SKM-1 treated with dmso at 0.1 percent for 144 hours (cell line): ENCODE measurements around the gene TOM1.
A peak's percentile ranks its signal among the peaks of the same experiment; 100 is the strongest.

Experiments
- DNase-seq: peaks from one replicate; lab custom pipeline; 2025; ENCODE audit not compliant: unreplicated experiment; lab: John Stamatoyannopoulos, UW

The TOM1 gene

DNA sequence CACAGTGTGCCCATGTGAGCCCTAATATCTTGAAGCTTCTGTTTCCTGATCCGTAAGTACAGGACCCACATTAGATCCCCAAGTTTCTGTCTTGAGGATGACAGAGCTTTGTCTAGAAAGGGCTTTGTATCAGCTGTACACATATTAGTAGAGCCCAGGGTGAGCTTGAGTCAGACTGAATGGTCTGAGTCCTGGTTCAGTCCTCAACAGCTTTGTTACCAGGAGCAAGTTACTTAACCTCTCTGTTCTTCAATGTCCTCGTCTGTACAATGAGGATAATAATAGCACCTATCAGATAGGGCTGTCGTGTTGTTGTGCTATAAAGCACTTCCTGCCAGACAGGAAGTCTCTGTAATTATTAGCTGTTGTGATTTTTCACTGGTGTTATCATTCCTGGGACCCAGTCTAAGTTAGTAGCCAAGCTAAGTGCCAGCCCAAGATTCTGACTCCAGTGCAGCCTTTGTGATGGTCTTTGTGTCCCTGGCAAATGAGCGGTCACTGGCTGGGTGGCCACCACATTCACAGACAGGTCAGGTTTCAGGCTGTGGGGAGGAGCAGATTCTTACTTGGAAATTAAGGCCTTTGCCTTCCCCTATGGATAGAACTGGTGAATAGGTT is 6.8 kb downstream of the TOM1 start:
- DNase-seq = no peak

DNA sequence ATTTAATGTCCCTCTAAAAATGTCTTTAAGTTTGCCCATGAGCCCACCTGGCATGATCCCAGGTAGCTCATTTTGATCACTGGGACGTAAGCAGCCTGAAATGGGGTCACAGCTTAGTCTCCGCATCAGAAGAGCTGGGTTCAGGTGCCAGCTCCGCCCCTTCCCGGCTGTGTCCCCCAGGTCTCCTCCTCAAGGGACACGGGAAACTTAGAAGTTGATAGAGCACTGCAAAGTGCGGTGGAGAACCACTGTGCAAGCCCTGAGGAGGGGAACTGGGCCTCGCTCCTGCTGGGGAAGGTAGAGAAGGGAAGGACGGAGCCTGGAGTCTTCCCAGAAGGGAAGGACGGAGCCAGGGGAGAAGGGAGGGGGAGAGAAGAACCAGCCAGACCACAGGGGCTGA is 7.7 kb downstream of the TOM1 start:
- DNase-seq = no peak

DNA sequence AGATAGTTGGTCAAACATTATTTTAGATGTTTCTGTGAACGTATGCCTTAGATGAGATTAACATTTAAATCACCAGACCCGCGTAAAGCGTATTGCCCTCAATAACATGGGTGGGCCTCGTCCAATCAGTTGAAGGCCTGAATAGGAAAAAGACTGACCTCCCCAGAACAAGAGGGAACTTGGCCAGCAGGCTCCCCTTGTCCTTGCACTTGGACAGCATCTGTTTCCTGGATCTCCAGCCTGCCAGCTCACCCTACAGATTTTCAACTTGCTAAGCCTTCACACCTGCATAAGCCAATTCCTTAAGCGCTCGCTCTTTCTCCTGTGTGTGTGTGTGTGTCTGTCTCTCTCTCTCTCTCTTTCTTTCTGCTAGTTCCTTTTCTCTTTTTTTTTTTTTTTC is 8.2 kb downstream of the TOM1 start:
- DNase-seq = no peak

DNA sequence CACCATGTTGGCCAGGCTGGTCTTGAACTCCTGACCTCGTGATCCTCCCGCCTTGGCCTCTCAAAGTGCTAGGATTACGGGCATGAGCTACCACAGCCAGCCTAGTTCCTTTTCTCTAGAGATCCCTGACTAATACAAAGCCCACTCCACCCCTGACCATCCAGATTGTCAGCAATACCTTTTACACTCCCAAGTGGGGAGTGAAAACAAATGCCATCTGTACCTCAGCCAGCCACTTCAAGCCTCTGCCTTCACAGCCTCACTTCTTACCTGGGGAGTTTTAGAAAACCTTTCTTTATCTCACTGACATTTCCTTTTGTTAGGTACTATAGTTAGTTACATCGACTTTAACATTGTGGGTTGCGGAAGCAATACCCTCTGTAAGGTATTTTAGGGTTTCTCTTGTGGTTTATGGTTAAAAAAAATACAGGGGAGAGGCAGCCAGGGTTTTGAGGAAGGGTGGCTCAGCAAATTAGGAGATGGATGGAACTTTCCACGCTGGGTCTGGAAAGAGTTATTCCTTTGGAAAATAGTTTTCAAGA is 8.9 kb downstream of the TOM1 start:
- DNase-seq = peak; percentile 75

DNA sequence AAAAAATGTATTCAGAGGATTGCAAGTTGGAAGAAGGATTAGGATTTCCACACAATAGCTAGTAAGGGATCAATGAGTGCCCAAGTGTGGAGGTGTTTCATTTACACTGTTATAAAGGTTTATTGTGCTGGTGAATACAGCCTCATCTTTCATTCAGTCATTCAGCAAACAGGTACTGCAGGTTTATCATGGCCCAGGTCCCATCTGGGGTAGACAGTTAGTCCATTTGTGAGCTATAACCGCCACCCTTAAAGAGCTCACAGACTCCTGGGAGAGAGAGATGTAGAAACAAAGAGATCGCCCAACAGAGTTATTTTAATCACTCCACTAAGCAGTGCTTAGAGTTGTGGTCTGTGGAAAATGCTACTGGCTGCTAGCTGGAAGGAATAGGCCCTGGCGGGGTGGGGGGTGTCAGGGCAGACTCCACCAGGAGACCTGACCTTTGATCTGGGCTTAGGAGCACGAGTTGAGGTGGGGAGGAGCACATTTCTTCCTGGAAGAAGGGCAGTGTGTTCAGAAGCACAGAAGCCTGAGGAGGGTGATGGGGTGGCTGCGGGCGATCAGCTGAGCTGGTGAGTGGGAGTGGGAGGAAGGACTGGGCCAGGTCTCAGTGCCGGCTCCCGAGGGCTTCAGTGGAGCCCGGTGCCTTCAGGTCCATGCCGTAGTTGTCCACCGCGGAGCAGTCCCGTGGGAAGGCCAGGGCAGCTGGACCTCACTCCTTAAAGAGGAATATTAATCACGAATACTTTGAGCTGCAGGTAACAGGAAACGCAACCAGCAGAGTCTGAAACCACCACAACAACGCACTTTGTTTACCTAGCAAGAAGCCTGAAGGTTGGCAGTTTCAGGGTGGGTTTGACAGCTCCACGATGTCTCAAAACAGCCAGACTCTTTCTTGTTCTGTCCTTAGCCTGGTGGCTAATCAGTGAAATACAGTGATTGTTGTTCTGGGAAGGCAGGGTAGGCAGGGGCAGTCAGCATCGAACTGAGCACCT is 11.2 kb downstream of the TOM1 start:
- DNase-seq = no peak

DNA sequence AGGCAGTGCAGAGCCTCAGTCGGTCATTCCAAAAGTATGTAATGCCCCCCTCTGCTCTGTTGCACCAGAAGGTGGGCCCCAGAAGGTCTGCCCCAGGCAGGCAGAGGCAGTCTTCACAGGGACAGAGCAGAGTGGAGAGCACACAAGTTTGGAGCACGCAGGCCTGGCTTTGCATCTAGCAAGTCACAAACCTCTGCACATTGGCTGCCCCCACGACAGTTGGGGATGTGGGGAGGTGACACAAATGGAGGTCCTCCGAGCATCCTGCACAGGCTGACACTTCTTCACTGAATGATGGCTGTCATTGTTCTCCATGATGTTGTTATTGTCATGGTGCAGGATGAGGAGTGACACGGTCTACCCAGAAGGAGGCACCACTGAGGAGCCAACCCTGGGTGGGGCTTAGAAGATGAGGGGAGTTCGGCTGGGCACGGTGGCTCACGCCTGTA is 11.9 kb downstream of the TOM1 start:
- DNase-seq = no peak

DNA sequence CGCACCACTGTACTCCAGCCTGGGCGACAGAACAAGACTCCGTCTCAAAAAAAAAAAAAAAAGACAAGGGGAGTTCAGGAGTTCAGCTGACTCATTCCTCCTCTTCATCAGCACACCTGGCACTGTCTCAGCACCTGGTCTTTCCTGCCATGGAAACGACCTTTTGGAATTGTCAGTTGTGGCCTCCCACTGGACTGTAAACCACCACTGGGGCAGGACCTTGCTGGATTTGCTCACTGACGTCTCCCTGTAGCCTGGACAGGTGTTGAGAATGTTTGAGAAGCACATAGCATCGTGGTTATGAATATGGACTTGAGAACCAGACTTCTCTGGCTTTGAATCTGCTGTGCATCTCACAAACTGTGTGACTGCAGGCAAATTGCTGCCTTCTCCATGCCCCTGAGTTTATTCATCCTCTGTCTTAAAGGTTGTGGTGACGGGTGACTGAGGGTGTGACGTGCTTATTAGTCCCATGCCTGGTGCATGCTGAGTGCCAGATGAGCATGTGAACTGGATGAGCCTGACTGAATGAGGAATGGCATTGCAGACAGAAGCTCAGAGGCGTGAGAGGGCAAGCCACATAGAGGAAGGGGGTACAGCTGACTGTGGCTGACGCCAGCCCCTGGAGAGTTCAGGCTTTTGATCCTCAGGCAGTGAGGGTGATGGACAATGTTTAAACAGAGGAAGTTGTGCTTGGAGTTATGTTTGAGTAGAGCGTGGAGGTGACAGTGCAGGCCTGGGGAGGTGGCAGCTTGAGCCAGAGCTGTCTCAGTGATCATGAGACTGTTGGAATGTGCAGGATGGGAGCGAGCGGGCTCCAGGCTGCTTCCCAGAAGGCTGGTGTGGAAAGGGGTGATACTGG is 12.7 kb downstream of the TOM1 start:
- no peak for DNase-seq

DNA sequence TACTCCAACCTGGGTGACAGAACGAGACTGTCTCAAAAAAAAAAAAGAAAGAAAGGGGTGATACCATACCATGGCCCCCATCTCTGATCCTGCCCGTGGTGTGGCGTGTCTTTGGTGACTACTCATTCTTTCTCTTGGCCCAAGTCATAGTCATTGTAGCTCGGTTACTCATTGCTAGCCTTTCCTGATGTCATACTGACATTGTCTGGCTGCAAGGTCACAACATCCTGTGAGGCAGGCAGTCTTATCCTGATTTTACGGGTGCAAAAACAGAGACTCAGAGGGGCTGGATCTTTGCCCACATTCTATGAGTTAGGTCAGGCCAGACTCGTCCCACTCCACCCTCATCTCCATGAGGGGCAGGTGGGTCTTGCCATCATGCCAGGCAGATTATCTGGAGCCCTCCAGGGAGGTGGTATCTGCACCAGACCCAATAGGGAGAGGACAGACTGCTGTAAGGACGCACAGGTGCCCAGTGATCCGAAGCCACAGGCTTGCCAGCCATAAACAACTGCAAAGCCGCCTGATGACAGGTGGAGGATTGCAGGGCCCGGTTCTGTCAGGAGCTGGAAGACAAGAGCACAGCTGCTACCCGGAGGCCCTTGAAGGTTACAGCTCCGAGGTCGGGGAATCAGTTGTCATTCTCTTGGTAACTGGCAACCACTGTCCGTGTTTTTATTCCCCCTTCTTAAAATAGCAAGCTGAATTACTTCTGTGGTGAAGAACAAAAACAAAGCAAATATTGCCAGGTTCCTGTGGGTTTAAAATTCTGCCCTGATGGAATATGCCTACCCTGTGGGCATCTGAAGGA is 13.8 kb downstream of the TOM1 start:
- DNase-seq = no peak

DNA sequence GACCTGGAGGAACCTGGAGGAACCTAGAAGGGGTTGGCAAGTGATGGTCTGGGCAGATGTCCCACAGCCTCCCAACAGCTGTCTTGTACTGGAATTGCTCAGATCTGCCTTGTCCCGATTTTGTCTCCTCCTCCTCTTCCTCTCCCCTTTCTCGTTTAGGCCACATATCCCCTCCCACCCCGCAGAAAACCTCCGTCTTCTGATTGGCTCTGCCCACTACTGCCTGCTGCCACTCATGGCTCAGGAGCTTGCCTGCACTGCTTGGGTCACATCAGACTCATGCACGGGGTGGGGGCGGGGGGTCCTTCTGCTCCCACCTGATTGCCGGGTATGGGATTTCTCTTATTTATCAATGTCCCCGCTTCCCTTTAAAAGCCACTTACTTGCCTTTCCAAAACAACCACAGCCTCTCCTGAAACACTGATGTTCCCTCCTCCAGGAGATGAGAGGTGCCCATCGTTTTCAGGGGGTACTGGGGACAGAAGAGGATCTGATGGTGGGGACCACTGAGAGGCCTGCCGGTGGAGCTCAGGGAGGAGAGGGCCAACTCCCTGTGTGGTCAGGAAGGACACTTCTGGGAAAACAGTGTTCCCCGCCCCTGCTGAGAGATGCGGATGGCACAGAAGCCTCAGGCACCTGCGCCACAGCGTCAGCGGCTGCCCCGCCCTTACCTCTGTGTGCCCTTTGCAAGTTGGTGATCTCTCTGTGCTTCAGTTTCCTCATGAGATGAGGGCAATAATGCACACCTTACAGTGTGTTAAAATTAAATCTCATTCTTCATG is 14.7 kb downstream of the TOM1 start:
- no peak for DNase-seq

DNA sequence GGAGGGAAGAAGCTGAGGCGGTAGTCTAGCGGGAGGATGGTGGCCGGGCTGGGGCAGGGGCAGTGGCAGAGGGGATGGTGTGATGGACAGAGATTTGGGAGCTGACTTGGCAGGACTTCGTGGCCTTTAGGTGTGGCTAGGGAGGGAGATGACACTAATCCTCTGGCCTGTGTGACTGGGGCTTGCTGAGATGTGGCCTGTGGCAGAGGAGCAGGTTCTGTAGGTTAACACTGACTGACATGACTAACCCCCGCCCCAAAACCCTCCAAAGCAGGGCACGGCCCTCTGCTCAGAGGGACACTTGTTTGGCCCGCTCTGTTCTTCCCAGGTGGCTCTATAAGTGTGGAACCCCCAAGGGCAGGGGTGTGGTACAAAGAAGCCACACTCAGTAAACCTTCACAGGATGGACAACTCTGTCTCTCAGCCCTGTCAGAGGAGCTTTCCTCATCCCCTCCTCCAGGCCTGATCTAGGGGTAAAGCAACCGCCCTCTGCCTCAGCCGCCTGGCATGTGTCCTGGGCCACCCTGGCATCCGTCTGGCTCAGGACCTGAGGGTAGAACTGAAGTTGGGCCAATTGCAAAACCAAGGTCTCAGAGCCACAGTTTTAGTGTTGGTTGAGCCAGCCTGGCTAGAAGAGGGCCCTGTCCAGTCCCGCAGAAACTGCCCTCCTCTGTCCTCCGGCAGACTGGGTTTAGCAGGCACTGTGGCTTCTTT is 15.6 kb downstream of the TOM1 start:
- no peak for DNase-seq

DNA sequence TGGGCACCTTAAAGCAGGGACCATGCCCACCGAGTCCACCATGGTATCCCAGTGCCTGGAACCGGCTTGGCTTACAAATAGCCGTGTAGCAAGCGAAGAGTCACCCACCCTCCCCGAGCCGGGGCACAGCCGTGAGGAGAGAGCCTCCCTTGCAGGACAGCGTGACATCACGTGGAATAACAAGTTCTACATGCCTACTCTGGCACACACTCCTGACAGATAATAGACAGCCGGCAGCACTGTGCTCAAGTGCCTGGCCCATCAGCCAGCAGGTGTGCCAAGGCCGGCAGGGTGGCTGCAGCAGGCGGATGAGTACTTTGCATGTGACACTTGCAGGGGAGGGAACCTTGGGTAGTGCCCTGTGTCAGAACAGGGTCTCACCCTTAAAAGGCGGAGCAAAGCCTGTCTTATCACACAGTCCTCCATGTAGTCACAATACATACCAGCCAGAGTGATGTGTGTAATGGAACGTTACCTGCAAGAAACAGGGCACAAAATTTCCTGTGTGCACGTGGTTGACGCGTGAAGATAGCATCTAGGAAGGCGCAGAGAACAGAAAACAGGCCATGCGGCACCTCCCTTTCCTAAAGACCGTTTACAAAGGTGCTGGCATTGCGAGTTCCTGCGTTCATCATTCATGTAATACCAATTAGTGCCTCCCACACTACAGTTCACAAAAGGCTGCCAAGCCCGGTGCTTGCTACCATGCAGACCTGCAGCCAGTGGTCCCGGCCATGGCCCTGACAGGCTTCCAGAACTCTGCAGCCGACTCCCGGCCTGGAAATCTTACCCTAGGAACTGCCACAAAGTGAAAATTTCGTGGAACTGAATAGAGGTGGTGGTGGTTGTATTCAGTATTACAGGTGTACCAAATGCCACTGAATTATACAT is 16.4 kb downstream of the TOM1 start:
- DNase-seq = no peak

DNA sequence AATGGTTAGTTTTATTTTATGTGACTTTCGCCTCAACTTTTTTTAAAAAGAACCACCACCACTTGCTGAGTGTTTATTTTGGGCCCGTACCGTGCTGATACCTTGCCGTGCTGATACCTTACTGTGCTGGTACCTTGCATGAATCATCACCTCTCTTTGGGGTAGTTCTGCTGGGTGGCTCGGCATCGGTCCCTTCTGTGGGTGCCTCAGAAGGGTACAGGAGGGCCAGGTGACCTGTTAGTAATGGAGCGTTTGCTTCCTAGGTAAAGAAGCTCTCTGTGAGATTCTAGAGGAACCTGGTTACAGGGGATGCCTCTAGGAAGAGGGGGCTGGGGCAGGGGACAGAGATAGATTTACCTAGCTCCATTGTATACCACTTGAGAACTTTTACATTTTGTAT is 17.1 kb downstream of the TOM1 start:
- DNase-seq = no peak

DNA sequence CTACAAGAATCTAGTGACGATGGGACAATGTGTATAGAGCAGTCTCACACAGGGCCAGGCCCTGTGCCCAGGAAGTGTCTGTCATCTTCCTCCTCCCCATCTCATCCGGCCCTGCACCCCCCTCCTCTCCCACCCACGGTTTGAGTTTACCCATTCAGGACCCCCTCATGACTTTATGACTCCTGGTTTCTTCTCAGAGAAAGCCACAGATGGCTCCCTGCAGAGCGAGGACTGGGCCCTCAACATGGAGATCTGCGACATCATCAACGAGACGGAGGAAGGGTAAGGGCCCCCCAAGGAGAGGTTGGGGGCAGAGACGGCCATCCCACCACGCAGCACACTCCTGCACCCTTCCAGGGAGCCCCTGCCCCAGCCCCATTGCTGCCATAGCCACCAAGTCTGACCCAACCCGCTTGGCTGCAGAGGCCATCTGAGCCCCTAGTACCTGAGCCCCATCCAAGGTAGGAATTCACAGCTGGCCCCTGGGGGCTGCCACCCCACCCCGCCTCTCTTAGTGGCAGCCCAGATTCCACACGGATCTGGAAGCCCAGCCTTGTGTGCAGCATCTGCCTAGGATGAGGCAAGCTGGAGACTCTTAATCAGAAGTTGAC is 18.1 kb downstream of the TOM1 start:
- no peak for DNase-seq

DNA sequence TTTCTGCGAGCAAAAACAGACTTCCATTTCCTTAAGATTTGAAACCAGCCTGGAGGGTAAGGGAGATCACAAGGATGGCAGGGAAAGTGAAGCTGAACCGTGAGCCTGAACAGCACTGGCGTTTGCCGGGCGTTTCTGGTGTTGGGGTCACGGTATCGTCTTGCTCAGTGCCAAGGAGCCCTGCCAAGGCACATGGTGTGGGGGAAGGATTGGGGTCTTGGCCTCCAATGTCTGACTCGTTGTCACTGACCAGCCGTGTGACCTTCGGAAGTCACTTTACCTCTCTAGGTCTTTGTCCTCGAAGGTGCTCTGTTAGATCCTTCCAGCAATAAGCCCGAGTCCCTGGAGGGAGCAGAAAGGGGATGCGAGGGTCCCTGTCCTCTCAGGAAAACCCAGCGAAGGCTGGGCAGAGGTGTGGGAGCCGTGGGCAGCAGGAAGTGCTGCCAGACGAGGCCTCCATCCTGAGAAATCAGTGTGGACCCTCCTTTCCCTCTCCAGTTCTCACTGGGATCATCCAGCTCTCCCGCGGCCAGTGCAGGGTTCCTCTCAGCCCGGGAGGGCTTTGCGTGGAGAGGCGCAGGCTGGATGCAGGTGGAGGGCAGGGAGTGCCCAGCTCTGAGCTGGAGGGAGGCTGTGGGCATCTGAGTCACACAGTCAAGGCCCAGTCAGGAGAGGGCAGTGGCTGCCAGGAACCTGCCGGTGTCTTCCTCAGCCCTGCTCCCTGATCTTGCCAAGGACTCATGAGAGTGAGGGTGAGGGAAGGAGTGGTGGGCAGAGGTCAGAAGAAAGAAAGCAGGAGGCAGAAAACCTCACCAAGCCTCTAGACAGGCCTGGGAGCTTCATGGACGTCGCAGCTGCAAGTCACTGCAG is 18.9 kb downstream of the TOM1 start:
- DNase-seq = no peak

DNA sequence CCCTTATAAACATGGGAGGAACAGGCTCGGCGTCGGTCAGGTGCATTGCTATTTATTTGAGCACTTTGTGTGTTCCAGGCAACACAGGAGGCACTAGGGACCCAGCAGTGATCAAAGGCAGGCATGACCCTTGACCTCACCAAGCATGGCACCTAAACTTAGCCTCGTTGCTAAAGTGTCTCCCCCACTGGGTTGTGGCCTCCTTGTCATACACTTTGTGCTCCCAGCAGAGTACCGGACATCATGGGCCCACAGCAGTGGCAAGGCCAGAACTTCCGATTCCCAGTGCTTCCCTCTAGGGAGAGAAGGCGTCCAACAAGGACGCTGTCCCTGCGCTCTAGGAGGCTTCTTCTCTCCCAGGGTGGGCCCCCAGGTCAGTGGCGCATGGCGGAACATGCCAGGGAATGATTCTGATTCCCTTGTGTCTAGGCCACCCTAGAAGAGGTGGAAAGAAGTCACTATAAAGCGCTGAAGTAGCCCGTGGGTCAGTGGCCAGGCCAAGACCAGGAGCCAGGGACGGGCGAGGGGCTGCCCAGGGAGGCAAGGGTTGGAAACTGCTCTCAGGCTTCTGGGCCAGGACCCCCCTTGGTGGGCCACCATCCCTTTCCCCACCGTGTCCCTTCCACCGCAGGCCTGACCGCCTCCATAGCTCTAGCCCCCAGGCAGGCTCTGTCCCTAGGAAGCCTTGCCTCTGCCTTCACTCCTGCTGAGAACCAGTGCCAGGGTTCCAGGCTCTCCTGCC is 19.7 kb downstream of the TOM1 start:
- no peak for DNase-seq

DNA sequence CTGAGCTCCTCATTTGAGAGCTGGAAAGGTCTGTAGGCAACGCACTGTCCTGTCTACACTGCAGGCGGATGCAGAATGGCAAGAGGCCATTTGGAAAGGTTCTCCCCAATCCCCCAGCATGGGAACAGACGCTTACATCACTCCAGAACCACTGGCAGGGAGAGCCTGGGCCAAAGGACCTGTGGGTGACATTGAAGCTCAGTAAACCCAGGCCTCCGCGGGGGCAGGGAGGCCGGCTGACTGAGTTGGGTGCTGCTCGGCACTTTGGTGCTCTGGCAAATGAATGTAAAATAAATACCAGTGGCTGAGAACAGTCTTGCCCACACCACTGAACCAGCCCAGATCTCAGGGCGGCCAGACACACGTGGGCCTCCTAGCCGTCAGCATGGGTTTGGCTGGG is 22.4 kb downstream of the TOM1 start:
- DNase-seq = no peak
